Measurements from ENCODE around the gene MYO5A.
"Not testable (repeated sequence)": the region's sequence is repeated elsewhere in the genome, so short reads cannot be mapped to it uniquely, and the experiment has no call there.

MYO5A gene

DNA sequence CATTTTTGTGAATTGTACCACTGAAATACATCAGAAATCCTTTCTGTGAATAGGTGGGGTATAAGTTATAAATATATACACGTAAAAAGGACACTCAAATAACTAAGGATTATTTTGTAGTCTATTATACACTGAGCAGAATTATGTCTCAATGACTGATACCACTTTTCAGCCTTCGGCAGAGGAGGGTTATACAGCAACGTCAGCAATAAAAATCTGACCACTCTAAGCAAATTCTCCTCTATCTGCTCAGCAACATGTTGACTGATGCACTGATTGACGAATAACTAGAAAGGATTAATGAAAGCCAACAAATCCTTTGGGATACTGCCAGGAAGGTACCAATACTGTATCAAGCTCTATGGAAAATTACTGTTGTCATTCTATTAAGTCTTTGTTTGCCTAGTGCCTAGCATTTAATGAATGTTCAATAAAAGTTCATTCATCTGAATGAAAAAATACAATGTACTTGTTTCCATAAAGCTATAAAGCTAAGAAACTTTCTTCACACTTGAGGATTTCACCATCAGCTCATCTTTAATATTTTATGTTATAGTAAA is 34.9 kb upstream of the MYO5A start:
- no peaks in the 10 kb centered on the region for H3K27me3 ChIP-seq (ENCODE audit: control insufficient read depth in 1 of 2, insufficient read depth in 2 of 2, low read length in 2 of 2)
- H3K9me3 ChIP-seq (ENCODE audit: control insufficient read depth in 2 of 2, low read length in 2 of 2): no peaks in the 10 kb centered on the region
- peaks cover 26% of the 10 kb centered on the region for H3K4me1 ChIP-seq (ENCODE audit: control insufficient read depth, insufficient read depth, low read length)
- no peak overlapping the region for H3K27ac ChIP-seq (ENCODE audit: low read length)
- H3K9ac ChIP-seq (ENCODE audit: low read length in 2 of 2): no peak overlapping the region
- H3K36me3 ChIP-seq (ENCODE audit: control insufficient read depth in 2 of 2, insufficient read depth in 2 of 2, low read length in 2 of 2): no peaks in the 10 kb centered on the region
- H3K4me3 ChIP-seq (ENCODE audit: low read length in 2 of 2): no peak overlapping the region

GRCh38 chr15:52559575-52559974 is 30.9 kb upstream of the MYO5A start:
- H3K9me3 ChIP-seq (ENCODE audit: control insufficient read depth in 2 of 2, low read length in 2 of 2): no peaks in the 10 kb centered on the region
- peaks cover 13% of the 10 kb centered on the region for H3K4me1 ChIP-seq (ENCODE audit: control insufficient read depth, insufficient read depth, low read length)
- H3K27ac ChIP-seq (ENCODE audit: low read length): no peak overlapping the region

DNA sequence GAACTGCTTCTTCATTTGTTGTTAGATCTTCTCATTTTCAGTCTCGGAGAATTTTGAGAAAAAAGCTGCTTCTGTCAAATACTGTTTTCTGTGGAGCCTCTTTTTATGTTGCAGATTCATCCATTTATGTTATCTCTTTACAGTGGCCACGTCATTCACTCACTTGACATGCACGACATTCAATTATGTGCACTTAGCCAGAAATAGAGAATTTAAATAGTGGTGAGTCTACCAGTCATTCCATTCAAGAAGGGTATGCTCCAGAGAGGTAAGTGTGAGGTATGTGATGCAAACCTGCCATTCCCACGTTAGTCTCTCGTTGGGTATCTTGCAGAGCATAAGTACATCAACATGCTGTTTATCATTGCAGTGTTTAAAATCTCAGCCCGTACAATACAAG is 30.3 kb upstream of the MYO5A start:
- no peak overlapping the region for H3K27ac ChIP-seq (ENCODE audit: low read length)
- H3K9ac ChIP-seq (ENCODE audit: low read length in 2 of 2): no peak overlapping the region
- peaks cover 9% of the 10 kb centered on the region for H3K4me1 ChIP-seq (ENCODE audit: control insufficient read depth, insufficient read depth, low read length)
- H3K4me3 ChIP-seq (ENCODE audit: low read length in 2 of 2): no peak overlapping the region
- H3K27me3 ChIP-seq (ENCODE audit: control insufficient read depth in 1 of 2, insufficient read depth in 2 of 2, low read length in 2 of 2): no peaks in the 10 kb centered on the region
- H3K9me3 ChIP-seq (ENCODE audit: control insufficient read depth in 2 of 2, low read length in 2 of 2): no peaks in the 10 kb centered on the region
- H3K36me3 ChIP-seq (ENCODE audit: control insufficient read depth in 2 of 2, insufficient read depth in 2 of 2, low read length in 2 of 2): peaks cover 0 to 4% of the 10 kb centered on the region in 2 donors

More at GRCh38 chr15:52559575-52559974, 30.9 kb upstream of the MYO5A start:
- no peaks in the 10 kb centered on the region for H3K27me3 ChIP-seq (ENCODE audit: control insufficient read depth in 1 of 2, insufficient read depth in 2 of 2, low read length in 2 of 2)
- no peak overlapping the region for H3K9ac ChIP-seq (ENCODE audit: low read length in 2 of 2)
- no peak overlapping the region for H3K4me3 ChIP-seq (ENCODE audit: low read length in 2 of 2)
- peaks cover 0 to 4% of the 10 kb centered on the region in 2 donors for H3K36me3 ChIP-seq (ENCODE audit: control insufficient read depth in 2 of 2, insufficient read depth in 2 of 2, low read length in 2 of 2)

GRCh38 chr15:52558196-52558595 is 29.5 kb upstream of the MYO5A start:
- H3K27ac ChIP-seq (ENCODE audit: low read length): no peak overlapping the region
- H3K9me3 ChIP-seq (ENCODE audit: control insufficient read depth in 2 of 2, low read length in 2 of 2): no peaks in the 10 kb centered on the region
- H3K4me1 ChIP-seq (ENCODE audit: control insufficient read depth, insufficient read depth, low read length): peaks cover 7% of the 10 kb centered on the region
- H3K9ac ChIP-seq (ENCODE audit: low read length in 2 of 2): no peak overlapping the region
- no peaks in the 10 kb centered on the region for H3K27me3 ChIP-seq (ENCODE audit: control insufficient read depth in 1 of 2, insufficient read depth in 2 of 2, low read length in 2 of 2)
- no peak overlapping the region for H3K4me3 ChIP-seq (ENCODE audit: low read length in 2 of 2)
- peaks cover 0 to 4% of the 10 kb centered on the region in 2 donors for H3K36me3 ChIP-seq (ENCODE audit: control insufficient read depth in 2 of 2, insufficient read depth in 2 of 2, low read length in 2 of 2)

GRCh38 chr15:52557274-52557641 is 28.6 kb upstream of the MYO5A start:
- Histone ChIP-seq H3K27ac (ENCODE audit: low read length) (no peak overlapping the region), H3K9ac (ENCODE audit: low read length in 2 of 2) (no peak overlapping the region), H3K4me1 (ENCODE audit: control insufficient read depth, insufficient read depth, low read length) (peaks cover 7% of the 10 kb centered on the region)

GRCh38 chr15:52556524-52557273 is 28.0 kb upstream of the MYO5A start:
- no peak overlapping the region for H3K9ac ChIP-seq (ENCODE audit: low read length in 2 of 2)
- H3K4me3 ChIP-seq (ENCODE audit: low read length in 2 of 2): no peak overlapping the region
- peaks cover 7% of the 10 kb centered on the region for H3K4me1 ChIP-seq (ENCODE audit: control insufficient read depth, insufficient read depth, low read length)

More at GRCh38 chr15:52557274-52557641, 28.6 kb upstream of the MYO5A start:
- Histone ChIP-seq H3K36me3 (ENCODE audit: control insufficient read depth in 2 of 2, insufficient read depth in 2 of 2, low read length in 2 of 2) (peaks cover 0 to 4% of the 10 kb centered on the region in 2 donors), H3K27me3 (ENCODE audit: control insufficient read depth in 1 of 2, insufficient read depth in 2 of 2, low read length in 2 of 2) (no peaks in the 10 kb centered on the region), H3K4me3 (ENCODE audit: low read length in 2 of 2) (no peak overlapping the region), H3K9me3 (ENCODE audit: control insufficient read depth in 2 of 2, low read length in 2 of 2) (no peaks in the 10 kb centered on the region)

GRCh38 chr15:52552303-52552702 is 23.6 kb upstream of the MYO5A start:
- no peaks in the 10 kb centered on the region for H3K9me3 ChIP-seq (ENCODE audit: control insufficient read depth in 2 of 2, low read length in 2 of 2)
- H3K36me3 ChIP-seq (ENCODE audit: control insufficient read depth in 2 of 2, insufficient read depth in 2 of 2, low read length in 2 of 2): peaks cover 13 to 17% of the 10 kb centered on the region in 2 donors
- H3K4me3 ChIP-seq (ENCODE audit: low read length in 2 of 2): no peak overlapping the region
- H3K9ac ChIP-seq (ENCODE audit: low read length in 2 of 2): no peak overlapping the region
- H3K27ac ChIP-seq (ENCODE audit: low read length): no peak overlapping the region
- H3K4me1 ChIP-seq (ENCODE audit: control insufficient read depth, insufficient read depth, low read length): no peaks in the 10 kb centered on the region
- no peaks in the 10 kb centered on the region for H3K27me3 ChIP-seq (ENCODE audit: control insufficient read depth in 1 of 2, insufficient read depth in 2 of 2, low read length in 2 of 2)

More at GRCh38 chr15:52556524-52557273, 28.0 kb upstream of the MYO5A start:
- no peak overlapping the region for H3K27ac ChIP-seq (ENCODE audit: low read length)
- no peaks in the 10 kb centered on the region for H3K27me3 ChIP-seq (ENCODE audit: control insufficient read depth in 1 of 2, insufficient read depth in 2 of 2, low read length in 2 of 2)
- peaks cover 5% of the 10 kb centered on the region in 2 donors for H3K36me3 ChIP-seq (ENCODE audit: control insufficient read depth in 2 of 2, insufficient read depth in 2 of 2, low read length in 2 of 2)
- H3K9me3 ChIP-seq (ENCODE audit: control insufficient read depth in 2 of 2, low read length in 2 of 2): no peaks in the 10 kb centered on the region

GRCh38 chr15:52551762-52552161 is 23.1 kb upstream of the MYO5A start:
- Histone ChIP-seq H3K27ac (ENCODE audit: low read length) (no peak overlapping the region), H3K4me1 (ENCODE audit: control insufficient read depth, insufficient read depth, low read length) (no peaks in the 10 kb centered on the region), H3K36me3 (ENCODE audit: control insufficient read depth in 2 of 2, insufficient read depth in 2 of 2, low read length in 2 of 2) (peaks cover 13 to 17% of the 10 kb centered on the region in 2 donors), H3K9ac (ENCODE audit: low read length in 2 of 2) (no peak overlapping the region), H3K27me3 (ENCODE audit: control insufficient read depth in 1 of 2, insufficient read depth in 2 of 2, low read length in 2 of 2) (no peaks in the 10 kb centered on the region), H3K4me3 (ENCODE audit: low read length in 2 of 2) (no peak overlapping the region), H3K9me3 (ENCODE audit: control insufficient read depth in 2 of 2, low read length in 2 of 2) (no peaks in the 10 kb centered on the region)

GRCh38 chr15:52551186-52551585 is 22.5 kb upstream of the MYO5A start:
- H3K9ac ChIP-seq (ENCODE audit: low read length in 2 of 2); H3K27me3 ChIP-seq (ENCODE audit: control insufficient read depth in 1 of 2, insufficient read depth in 2 of 2, low read length in 2 of 2); H3K4me3 ChIP-seq (ENCODE audit: low read length in 2 of 2); H3K27ac ChIP-seq (ENCODE audit: low read length); H3K9me3 ChIP-seq (ENCODE audit: control insufficient read depth in 2 of 2, low read length in 2 of 2); H3K4me1 ChIP-seq (ENCODE audit: control insufficient read depth, insufficient read depth, low read length): not testable (repeated sequence)
- peaks cover 18 to 19% of the 10 kb centered on the region in 2 donors for H3K36me3 ChIP-seq (ENCODE audit: control insufficient read depth in 2 of 2, insufficient read depth in 2 of 2, low read length in 2 of 2)

DNA sequence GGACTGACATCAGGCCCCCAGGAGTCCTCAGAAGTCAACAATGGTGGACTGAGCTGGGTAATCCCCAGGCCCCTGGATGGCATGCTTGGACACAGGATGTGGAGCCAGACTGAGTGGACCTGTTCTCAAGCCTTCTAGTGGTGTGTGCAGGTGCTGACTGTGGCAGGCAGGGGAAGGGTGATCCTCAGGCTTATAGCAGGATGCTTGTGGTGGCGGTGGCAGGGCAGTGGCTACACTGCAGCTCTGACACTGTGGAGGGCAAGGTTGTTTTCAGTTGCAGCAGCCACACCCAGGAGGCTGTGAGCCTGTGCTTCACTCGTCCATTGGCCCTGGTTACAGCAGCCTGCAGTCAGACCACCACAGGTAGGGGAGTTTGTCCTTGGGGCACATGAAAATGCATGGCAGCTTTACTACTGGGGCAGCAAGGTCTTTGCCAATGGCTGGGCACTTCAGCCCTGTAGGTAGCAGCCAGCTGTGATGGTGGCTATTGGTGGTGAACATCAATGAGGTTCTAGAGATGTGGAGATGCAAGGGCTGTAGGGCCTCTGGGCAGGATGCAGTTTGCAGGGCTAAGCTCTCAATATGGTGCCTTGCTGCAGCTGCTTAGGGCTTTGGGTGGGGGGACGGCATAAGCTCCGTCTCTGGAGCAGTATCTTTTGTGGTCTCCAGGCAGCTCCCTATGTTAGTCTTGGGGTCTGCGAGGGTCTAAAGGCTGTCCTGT is 17.5 kb upstream of the MYO5A start:
- H3K4me3 ChIP-seq (ENCODE audit: low read length in 2 of 2): no peak overlapping the region
- H3K4me1 ChIP-seq (ENCODE audit: control insufficient read depth, insufficient read depth, low read length): no peaks in the 10 kb centered on the region
- H3K27ac ChIP-seq (ENCODE audit: low read length): no peak overlapping the region
- H3K9me3 ChIP-seq (ENCODE audit: control insufficient read depth in 2 of 2, low read length in 2 of 2): no peaks in the 10 kb centered on the region
- H3K36me3 ChIP-seq (ENCODE audit: control insufficient read depth in 2 of 2, insufficient read depth in 2 of 2, low read length in 2 of 2): peaks cover 14 to 16% of the 10 kb centered on the region in 2 donors
- H3K27me3 ChIP-seq (ENCODE audit: control insufficient read depth in 1 of 2, insufficient read depth in 2 of 2, low read length in 2 of 2): no peaks in the 10 kb centered on the region
- H3K9ac ChIP-seq (ENCODE audit: low read length in 2 of 2): no peak overlapping the region
